ENCODE measurements around the gene SEPTIN1. TPM values are rescaled to one million over a fixed set of nuclear protein-coding genes. Genes with fewer than 3 reads are reported as not detected.
A peak's percentile ranks its signal among the peaks of the same experiment; 100 is the strongest.
"Not testable (repeated sequence)": the region's sequence is repeated elsewhere in the genome, so short reads cannot be mapped to it uniquely, and the experiment has no call there.

SEPTIN1 gene
- total RNA-seq, 1 donor from 2014 or later: not detected

DNA sequence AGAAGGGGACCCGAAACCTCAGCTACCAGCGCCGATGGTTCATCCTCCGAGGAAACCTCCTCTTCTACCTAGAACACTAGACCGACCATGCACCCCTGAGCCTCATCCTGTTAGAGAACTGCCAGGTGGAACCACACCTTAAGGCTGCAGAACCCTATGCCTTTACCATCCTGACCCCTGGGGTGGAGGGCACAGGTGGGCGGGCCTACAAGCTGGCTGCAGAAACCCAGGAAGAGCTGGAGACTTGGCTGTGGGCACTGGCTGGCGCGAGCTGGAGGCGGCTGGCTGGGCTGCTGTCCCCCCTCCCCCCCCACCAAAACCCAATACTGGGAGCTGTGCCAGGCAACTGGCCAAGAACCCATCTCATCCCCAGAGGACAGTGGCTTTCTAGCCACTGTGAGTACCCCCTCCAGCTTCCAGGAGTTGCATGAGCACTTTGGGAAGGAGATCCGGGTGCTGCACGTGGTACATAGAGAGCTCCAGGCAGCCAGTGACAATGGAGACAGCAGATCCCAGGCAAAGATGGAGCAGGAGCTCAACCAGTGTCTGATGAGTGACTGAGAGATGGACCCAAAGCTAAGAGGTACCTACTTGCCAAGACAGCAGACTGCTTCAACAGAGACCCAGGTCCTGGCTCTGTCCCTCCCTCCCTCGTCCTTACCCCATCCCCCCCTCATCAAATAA, 25.8 kb downstream of the SEPTIN1 start:
- no peak for DNase-seq

DNA sequence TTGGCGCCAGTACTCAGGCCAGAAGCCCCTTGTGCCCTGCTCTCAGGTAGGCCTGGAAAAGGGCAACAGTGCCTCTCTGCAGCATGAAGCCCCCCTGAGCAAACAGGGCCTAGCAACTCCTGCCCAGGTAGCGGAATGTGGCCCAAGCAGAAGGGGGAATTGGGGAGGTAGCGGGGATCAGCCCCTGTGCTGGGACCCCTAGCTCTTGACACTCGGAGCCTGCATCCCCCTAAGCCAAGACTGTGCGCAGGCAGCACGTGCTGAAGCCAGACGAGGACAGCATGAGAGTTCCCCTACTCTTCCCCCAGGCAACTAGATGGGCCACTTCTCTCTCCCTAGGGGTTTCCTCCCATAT, 26.4 kb downstream of the SEPTIN1 start:
- DNase-seq: no peak

DNA sequence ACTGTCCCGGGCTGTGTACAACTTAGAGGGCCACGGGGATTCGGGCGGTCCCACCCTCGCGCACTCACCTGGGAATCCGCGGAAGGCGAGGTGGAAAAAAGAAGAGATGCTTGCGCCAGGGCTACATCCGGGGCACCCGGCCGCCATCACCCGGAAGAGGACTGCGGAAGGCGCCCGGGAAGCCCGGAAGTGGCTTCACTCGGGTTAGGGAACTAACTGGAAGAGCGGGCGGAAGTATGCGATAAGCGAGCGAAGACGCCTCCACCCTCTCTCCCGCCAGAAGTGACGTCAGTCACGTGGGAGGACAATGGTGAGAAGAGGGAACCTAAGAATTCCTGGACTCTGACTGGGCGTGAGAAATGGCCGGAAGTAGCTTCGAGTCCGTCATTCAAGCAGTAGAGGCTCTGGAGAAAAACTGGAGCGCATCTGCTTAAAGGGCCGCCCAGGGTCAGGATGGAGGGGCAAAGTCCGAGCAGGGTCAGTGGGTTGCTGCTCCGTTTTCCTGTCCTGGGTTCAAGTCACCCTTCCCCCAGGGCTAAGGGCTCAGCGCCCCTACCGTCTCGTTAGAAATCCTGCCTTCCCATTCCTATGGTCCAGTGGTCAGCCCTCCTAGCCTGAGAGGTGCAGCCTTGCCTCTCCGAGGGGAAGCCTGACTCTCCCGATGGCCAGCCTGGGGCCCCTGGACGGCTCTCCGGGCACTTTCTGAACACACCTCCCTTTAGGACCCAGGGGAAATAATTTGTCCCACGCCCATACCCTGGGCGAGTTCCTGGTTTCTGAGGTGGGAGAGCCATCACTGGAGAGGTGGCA, 27.0 kb downstream of the SEPTIN1 start, which contains the start of gene CD2BP2:
TSS of gene CD2BP2 (minus strand) at position 165 of the 810 bp plus-strand sequence. CDS start 627 bp downstream, outside the sequence.
- peak; percentile 100 for DNase-seq

DNA sequence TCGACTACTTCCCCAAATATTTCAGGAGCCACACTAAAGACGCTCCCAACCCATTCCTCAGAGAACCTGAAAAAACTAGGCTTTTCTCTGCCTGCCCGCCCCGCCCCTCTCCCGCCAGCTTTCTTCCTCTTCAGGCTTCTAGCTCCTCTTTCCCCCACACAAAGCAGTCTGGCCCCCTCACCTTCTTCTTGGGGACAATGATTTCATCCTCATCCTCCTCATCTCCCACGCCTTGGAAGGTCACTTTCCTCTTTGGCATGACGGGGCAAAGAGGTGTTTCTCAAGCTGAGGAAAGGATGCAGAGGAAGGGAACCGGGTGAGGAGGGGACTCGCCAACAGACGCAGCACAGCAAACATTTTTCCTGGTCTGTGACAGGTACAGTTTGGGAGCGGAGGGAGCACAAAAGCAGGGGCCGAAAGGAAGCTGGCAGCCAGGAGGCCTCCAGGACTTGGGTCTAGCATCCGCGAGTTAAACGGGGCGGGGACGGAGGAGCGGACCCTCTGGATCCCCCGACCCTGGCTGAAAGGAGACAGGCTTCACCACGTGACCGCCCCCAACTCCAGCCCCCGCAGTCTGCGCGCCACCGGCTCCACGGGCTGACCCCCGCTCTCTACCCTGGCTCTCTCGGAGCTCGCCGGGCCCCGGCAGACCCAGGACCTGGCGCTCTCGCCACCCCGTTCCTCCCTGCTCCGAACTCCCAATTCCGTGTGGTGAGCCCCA, 27.8 kb downstream of the SEPTIN1 start:
- peak; percentile 41 for DNase-seq

DNA sequence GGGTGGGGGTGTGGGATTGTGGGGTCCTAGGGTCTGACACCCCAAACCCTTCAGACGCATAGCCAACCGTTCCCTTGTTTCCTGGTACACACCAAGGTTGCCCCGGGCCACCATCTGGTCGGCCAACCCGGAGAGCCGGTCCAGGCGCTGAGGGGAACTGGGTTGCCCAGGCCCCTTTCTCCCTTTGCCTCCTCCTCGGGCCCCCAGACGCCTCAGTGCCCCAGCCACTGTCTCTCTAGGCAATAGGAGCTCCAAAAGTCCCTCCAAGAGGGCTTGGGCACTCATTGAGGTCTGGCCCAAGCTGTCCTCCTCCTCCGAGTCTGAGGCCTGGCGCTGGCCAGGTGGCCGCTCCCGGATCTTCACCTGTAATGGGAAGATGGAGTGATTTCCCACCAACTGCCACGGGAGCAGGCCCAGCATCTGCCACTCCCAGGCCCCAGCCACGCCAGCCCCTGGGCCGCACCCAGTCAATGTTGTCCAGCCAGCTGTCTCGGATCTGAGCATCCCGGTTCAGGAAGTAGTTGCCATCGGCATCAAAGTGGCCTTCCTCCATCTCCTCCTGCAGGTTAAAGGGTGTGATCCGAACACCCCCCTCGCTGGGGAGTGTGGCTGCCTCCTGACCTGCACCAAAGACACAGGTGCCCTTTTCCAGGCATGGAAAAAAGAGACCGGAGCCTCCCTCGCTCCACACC, 28.8 kb downstream of the SEPTIN1 start:
- DNase-seq: no peak

DNA sequence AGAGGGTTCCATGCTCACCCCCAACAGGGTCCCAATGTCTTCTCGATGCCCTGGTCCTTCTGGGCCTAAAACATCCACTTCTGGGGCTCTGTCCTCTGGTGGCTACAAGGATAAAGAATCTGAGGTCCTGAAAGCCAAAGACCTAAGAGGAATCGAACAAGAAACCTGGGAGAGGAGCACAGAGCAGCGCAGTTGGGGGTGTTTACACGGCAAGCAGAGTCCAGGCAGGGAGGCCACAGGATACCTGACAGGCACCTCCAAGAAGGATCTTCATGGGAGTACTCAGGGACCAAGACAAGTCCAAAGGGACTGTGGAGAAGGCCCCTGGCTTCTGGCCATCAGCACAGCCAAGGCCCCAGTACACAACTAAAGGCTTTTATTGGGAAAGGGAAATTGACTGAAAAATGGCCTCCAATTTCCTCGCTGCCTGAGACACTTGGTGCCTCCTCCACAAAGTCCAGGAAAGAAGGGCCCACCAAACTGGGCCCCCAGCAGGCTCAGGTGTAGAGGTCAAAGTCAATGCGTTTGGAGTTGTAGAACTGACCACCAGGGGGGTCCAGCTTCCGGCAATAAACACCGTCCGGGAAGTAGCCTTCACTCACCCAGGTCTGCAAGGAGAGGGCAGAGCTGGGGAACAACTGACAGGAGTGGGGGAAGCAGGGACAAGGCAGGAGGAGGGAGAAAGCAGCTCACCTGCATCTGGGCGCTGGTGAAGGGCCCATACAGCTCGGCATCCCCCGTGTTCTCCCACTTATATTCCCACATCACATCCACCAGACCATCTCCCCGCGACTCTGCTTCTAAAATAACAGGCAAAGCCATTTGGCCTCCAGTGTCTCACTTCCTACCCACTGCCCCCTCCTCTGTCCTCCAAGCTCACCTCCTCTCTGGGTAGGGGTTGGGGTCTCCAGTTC, 29.6 kb downstream of the SEPTIN1 start:
- DNase-seq: peak; percentile 48

DNA sequence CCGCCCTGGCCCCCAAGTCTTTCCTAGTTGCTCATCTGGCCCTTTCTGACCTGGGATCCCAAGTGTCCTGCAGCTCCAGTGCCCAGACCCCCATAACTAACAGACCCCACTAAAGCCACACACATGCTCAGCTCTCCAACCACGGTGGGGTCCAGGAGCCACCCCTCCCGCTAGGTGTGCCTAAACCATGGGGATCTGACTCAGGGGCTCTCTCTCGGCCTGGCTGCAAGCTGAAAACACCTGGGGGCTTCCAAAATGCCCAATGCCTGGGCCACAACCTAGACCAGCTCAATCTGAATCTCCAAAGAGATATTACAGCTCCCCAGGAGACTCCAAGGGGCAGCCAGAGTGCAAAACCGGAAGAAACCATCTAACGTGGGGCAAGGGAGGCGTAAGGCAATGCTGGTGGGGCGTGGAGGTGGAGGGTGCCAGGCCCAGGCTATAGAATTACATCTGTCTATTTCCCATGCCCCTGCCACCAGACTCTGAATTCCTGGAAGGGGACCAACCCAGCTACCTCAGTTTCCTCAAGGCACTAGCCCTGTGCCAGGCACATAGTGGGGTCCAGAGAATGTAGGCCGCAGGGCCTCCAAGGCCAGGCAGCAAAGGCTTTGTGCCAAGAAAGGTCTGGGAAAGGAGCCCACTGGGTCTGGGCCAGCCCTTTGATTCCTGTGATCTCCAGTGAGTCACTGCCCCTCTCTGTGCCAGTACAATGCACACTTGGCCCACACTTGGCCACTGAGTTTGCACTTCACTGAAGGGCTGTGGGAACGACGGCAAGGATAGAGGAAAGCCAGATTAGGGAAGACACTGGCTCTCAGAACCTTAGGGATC, 30.6 kb downstream of the SEPTIN1 start:
- DNase-seq: peak; percentile 97

DNA sequence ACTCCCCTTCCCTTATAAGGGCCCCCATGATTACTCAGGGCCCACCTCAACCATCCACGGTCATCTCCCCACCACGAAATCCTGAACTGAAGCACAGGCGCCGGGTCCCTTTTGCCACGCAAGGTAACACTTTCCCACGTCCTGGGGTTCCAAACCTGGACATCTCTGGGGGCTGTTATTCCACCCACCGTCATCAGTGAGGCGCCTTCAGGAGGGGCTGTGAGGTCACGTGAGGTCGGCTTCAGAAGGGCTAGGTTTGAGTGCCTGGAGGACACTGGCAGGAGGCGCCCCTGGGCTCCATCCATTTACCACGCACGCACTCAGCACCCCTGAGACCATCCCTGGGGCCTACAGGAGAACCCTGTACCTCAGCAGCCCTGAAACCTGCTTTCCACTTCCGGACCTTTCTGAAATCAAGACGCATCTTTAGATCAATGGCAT, 31.3 kb downstream of the SEPTIN1 start:
- DNase-seq: no peak

DNA sequence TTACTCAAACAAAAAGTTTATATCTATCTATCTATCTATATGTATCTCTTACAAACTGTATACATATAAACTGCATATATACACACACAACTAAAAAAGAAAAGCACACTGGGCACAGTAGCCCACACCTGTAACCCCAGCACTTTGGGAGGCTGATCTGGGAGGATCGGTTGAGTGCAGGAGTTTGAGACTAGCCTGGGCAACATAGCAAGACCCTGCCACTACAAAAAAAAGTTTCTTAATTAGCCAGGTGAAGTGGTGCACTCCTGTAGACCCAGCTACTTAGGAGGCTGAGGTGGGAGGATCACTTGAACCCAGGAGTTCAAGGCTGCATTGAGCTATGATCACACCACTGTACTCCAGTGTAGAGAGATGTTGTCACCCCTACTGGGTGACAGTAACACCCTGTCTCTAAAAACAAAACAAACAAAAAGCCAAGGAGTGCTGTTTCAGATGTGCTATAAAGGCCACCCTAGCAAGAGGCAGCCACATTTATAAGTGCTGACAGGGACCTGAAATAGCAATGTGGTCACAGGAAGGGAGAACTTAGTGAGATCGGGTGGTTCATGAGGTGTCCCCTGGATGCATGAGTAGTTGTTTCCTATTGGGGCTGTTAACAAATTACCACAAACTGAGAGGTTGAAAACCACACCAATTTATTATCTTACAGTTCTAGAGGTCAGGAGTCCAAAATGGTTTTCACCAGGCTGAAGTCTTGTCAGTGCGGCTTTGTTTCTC, 32.1 kb downstream of the SEPTIN1 start:
- no peak for DNase-seq

DNA sequence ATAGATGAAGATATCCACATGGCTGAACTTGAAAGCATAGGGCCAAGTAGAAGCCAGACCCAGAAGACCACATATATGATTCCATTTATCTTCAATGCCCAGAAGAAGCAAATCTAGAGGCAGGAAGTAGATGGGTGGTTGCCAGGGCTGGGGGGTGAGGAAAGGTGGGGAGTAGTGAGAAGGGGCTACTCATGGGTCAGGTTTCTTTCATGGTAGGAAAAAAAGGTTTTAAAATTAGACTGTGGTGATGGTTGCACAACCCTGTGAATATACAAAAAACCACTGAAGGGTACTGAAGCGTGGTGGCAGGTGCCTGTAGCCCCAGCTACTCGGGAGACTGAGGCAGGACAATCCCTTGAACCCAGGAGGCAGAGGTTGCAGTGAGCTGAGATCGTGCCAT, 32.7 kb downstream of the SEPTIN1 start:
- DNase-seq: no peak

DNA sequence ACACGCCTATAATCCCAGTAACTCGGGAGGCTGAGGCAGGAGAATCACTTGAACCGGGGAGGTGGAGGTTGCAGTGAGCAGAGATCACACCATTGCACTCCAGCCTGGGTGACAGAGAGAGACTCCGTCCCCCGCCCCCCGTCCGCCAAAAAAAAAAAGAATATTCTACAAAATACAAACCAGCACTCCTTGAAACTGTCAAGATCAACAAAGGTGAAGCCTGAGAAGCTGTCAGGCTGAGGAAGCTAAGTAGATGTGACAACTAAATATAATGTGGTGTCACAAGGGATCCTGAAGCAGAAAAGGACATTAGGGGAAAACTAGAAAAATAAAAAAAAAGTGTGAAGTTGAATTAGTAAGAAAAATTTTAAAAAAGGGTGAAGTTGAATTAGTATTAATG, 33.4 kb downstream of the SEPTIN1 start:
- no peak for DNase-seq

DNA sequence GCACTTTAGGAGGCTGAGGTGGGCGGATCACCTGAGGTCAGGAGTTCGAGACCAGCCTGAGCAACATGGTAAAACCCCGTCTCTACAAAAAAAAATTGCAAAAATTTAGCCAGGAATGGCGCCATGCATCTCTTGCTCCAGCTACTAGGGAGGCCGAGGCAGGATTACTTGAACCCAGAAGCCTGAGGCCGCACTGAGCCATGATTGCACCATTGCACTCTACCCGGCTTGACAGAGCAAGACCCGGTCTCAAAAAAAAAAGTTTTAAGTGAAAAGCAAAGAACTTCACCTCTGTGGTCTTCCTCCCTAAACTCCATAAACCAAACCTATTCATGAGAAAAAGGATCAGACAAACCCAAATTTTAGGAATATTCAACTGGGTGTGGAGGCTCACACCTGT, 34.2 kb downstream of the SEPTIN1 start:
- no peak for DNase-seq

DNA sequence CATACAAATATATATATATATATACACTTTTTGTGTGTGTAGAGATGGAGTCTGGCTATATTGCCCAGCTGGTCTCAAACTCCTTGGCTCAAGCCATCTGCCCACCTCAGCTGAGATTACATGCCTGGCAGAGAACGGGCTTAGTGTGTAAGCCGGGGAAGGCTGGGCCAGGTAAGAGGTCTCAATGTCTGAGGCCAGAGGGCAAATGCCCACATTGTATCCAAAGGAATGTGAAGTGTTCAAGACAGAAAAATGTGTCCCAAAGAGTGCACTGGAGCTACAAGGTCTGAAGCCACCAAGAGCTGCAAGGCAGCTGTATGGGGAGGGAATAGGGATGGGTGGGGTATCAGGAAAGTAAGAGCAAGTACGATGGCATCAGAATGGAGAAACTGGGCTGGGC, 36.1 kb downstream of the SEPTIN1 start:
- no peak for DNase-seq

DNA sequence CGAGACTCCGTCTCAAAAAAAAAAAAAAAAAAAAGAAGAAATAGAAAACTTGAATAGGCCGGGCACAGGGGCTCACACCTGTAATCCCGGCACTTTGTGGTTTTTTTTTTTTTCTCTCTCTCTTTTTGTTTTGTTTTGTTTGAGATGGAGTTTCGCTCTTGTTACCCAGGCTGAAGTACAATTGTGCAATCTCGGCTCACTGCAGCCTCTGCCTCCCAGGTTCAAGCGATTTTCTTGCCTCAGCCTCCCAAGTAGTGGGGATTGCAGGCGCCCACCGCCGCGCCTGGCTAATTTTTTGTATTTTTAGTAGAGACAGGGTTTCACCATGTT, 38.9 kb downstream of the SEPTIN1 start:
- not testable (repeated sequence) for DNase-seq

DNA sequence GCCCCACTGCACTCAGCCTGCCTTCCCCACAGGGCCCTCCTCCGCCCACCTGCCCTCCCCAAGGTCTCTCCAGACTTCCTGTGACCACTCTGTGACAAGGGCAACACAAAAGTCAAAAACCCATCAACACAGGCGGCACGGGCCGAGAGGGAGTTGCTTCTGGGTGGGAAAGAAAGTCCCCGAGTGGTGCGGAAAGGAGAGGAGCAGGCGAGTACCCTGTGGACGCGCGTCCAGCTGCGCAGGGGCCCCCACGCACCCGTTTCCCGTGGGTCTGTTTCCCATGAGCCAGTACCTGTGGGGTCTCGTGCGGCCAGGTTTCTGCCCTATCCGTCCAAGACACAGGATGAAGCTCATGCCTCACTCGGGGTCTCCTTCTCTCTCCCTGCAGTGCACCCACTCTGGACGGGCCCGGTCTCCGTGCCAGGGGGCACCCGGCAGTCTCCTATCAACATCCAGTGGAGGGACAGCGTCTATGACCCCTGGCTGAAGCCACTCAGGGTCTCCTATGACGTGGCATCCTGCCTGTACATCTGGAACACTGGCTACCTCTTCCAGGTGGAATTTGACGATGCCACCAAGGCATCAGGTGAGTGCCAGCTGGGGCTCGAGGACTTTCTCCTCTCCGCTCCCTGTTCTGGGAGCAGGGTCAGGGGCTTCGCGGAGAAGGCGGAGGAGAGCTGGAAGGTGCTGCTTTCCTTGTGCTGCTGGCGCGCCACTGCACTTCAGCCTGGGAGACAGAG, 39.4 kb downstream of the SEPTIN1 start:
- no peak for DNase-seq

DNA sequence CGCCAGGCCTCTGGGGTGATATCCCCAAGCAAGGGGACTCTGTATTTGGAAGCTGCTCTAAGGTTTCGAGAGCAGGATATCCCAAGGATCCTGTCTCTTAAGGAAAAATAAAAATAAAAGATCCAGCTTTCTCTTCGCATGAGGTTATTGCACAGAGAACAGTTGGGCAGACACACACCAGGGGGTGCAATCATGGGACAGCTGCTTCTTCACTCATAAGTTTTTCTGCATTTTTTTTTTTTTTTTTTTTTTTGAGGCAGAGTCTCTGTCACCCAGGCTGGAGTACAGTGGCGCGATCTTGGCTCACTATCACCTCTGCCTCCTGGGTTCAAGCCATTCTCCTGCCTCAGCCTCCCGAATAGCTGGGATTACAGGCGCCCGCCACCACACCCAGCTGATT, 40.4 kb downstream of the SEPTIN1 start:
- DNase-seq: not testable (repeated sequence)

DNA sequence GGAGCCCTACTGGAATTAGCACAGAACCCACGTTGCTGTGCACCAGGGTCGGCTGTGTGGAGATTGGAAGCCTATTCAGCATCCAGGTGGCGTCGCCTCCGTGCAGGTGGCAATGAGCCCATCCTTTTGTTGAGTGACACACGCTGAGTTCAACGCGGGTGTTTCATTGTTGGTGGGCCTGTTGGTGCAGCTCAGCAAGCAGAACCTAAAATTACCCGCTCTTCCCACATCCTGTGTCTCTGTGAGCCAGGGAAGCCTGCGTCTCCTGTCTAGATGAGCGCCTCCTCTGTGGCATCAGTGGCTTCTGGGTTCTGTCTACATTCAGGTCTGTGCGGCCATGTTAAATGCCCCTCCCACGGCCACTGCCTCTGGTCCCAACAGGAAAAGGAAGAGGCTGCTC, 41.7 kb downstream of the SEPTIN1 start:
- no peak for DNase-seq

DNA sequence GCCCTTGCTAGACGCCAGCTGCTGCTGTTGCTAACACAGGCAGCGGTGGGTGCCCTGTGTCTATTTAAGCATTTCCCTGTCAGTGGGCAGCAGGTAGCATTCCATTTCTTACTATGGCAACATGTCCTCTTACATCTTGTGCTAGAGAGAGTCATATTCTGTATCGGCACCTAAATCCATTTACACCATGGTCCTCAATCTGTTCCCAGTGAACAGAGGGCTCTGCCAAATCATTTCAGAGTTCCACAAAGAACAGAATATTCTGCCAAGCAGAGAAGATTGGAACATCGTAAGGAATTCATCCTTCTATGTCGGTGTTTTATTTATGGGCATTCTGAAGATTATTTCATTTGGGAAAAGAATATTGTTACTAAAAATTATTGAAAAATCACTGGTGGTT, 43.6 kb downstream of the SEPTIN1 start:
- not testable (repeated sequence) for DNase-seq

DNA sequence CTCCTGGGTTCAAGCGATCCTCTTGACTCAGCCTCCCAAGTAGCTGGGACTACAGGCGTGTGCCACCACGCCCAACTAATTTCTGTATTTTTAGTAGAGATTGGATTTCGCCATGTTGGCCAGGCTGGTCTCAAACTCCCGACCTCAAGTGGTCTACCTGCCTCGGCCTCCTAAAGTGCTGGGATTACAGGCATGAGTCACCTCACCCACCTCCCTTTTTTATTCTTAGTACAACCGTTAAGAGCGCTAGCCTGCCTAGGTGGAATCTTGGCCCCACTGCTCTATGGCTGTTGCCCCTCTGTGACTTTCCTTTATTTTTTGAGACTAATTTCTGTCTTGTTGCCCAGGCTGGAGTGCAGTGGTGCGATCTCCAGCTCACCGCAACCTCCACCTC, 44.4 kb downstream of the SEPTIN1 start:
- not testable (repeated sequence) for DNase-seq
